Choroid plexus epithelial cell (primary cell): ENCODE results near the gene GSG1L.

ENCODE experiments used
- DNase-seq: peaks from one replicate; pipeline ENCODE4 v3.0.0-alpha.2; 2010; ENCODE audit warnings: low read depth
- H3K4me3 ChIP-seq: 2 replicates; pipeline ENCODE4 v1.5.1; 2011; ENCODE audit warnings: low read depth, mild to moderate bottlenecking, control low read depth, low read length, moderate library complexity
- CTCF ChIP-seq: conservative IDR thresholded peaks from 2 replicates; pipeline ENCODE4 v1.5.1; 2011; ENCODE audit warnings: low read depth, mild to moderate bottlenecking, control low read depth, inconsistent platforms, low read length, moderate library complexity

Gene GSG1L

GRCh38 chr16:27764427-27764826 lies 299.1 kb downstream of the GSG1L start:
- no peak for DNase-seq
- no peak for TF ChIP-seq CTCF
- no peak overlapping the region for H3K4me3 ChIP-seq

- DNase-seq, result peak; percentile 47
- no peak for TF ChIP-seq CTCF
- no peak overlapping the region for H3K4me3 ChIP-seq
These were observed 301.1 kb downstream of the GSG1L start for GRCh38 chr16:27762441-27762840.

GRCh38 chr16:27761816-27762215 lies 301.7 kb downstream of the GSG1L start:
- TF ChIP-seq CTCF, result no peak
- peak; percentile 46 for DNase-seq

GRCh38 chr16:27760789-27761176 lies 302.7 kb downstream of the GSG1L start:
- no peak overlapping the region for H3K4me3 ChIP-seq
- DNase-seq, result no peak
- no peak for TF ChIP-seq CTCF

More at GRCh38 chr16:27761816-27762215, 301.7 kb downstream of the GSG1L start:
- no peak overlapping the region for H3K4me3 ChIP-seq

- DNase-seq, result no peak
- no peak overlapping the region for H3K4me3 ChIP-seq
- no peak for TF ChIP-seq CTCF
These were observed 303.3 kb downstream of the GSG1L start for GRCh38 chr16:27759967-27760788.

GRCh38 chr16:27759301-27759871 lies 304.1 kb downstream of the GSG1L start:
- H3K4me3 ChIP-seq, result no peak overlapping the region
- DNase-seq, result peak; percentile 47
- TF ChIP-seq CTCF, result no peak

- DNase-seq, result no peak
- no peak overlapping the region for H3K4me3 ChIP-seq
- no peak for TF ChIP-seq CTCF
These were observed 305.0 kb downstream of the GSG1L start for GRCh38 chr16:27758544-27758943.
